Thyroid gland (tissue), 4 donors: ENCODE results near the gene MALT1.
"Not testable (repeated sequence)": the region's sequence is repeated elsewhere in the genome, so short reads cannot be mapped to it uniquely, and the experiment has no call there.

ENCODE experiments used
- POLR2A ChIP-seq, 2 donors: fragments of 450-650 bp; IDR thresholded peaks; one replicate each; pipeline ENCODE4 v1.6.1; 2017; ENCODE audit warnings: antibody characterized with exemption in 2 of 2, mild to moderate bottlenecking in 2 of 2, moderate library complexity in 1 of 2
- TF ChIP-seq, protein P1 (sequence below), 6 experiments: fragments of 200-600 bp in 3 of 6; fragments of 450-650 bp in 3 of 6; sonication (generic) in 3 of 6; IDR thresholded peaks; one replicate each; pipeline ENCODE4 v1.5.1; 2016 to 2019; ENCODE audit warnings: antibody characterized with exemption in 6 of 6, mild to moderate bottlenecking in 2 of 6, inconsistent platforms in 1 of 6, moderate library complexity in 1 of 6

DNA sequence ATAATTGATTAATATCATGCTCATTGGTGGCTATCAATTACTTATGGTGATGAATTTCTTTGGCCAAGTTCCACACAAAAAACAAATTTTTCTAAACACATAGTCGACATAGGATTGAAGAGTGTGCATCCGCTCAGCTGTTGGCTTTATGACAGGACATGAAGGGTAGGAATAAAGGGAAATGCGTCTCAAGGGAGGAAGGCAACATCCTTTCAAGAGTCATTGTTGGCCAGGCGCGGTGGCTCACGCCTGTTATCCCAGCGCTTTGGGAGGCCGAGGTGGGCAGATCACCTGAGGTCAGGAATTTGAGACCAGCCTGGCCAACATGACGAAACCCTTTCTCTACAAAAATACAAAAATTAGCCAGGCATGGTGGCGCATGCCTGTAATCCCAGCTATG is 20.4 kb upstream of the MALT1 start:
- TF ChIP-seq, protein P1, sequence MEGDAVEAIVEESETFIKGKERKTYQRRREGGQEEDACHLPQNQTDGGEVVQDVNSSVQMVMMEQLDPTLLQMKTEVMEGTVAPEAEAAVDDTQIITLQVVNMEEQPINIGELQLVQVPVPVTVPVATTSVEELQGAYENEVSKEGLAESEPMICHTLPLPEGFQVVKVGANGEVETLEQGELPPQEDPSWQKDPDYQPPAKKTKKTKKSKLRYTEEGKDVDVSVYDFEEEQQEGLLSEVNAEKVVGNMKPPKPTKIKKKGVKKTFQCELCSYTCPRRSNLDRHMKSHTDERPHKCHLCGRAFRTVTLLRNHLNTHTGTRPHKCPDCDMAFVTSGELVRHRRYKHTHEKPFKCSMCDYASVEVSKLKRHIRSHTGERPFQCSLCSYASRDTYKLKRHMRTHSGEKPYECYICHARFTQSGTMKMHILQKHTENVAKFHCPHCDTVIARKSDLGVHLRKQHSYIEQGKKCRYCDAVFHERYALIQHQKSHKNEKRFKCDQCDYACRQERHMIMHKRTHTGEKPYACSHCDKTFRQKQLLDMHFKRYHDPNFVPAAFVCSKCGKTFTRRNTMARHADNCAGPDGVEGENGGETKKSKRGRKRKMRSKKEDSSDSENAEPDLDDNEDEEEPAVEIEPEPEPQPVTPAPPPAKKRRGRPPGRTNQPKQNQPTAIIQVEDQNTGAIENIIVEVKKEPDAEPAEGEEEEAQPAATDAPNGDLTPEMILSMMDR (IDR thresholded peaks at IDR 0.05): not testable (repeated sequence)
- not testable (repeated sequence) for TF ChIP-seq POLR2A (IDR thresholded peaks at IDR 0.05)
